Measurements from ENCODE around the gene FIS1. TPM values are rescaled to one million over a fixed set of nuclear protein-coding genes. Genes with fewer than 3 reads are reported as not detected.

FIS1 gene
- polyA plus RNA-seq, 1 of the 3 experiments (the other 2 are of a cell fraction): 1,313 TPM

DNA sequence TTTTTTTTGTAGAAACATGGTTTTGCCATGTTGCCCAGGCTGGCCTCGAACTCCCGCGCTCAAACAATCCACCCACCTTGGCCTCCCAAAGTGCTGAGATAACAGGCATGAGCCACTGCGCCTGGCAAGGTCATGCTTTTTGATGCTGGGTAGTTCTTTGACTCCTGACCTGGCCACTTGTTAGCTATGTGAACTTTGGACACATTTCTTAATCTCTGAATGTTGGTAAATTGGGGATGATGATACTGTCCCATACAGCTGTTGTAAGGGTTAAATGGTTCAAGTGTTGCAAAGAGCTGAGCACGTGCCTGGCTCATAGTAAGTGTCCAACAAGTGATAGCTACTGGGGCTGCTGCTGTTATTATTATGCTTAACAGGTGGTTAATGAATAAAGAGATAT lies 24.6 kb downstream of the FIS1 start:
- Histone ChIP-seq H3K79me2 (ENCODE audit: insufficient read depth) (peaks cover 64% of the 10 kb centered on the region), H3K36me3 (replicated peaks in 1 of 2; ENCODE audit: control insufficient read depth in 1 of 2, insufficient read depth in 2 of 2, low read length in 1 of 2) (peaks cover 21 to 27% of the 10 kb centered on the region in 2 experiments), H3K4me1 (ENCODE audit: control insufficient read depth in 1 of 2, insufficient read depth in 2 of 2, low read depth in 1 of 2, low read length in 1 of 2) (peaks cover under 1 to 22% of the 10 kb centered on the region in 2 experiments; a peak in 2 of 4 replicates), H3F3A (replicated peaks; ENCODE audit: insufficient read depth) (no peaks in the 10 kb centered on the region), H3K4me2 (peak overlapping the region; percentile 95; the same call in 1 of the 2 replicates), H3K4me3 (ENCODE audit: low read depth in 2 of 2, low read length in 1 of 2) (no peak overlapping the region), H3K27ac (ENCODE audit: low read depth in 2 of 2, low read length in 1 of 2) (no peak overlapping the region), H3K9me3 (no peaks in the 10 kb centered on the region), H2AFZ (ENCODE audit: low read depth) (no peak overlapping the region), H3K9me2 (no peaks in the 10 kb centered on the region), H3K27me3 (ENCODE audit: insufficient read depth) (no peaks in the 10 kb centered on the region), H3K9ac (no peak overlapping the region), H4K20me1 (ENCODE audit: insufficient read depth) (peaks cover 7% of the 10 kb centered on the region)
- TF ChIP-seq TAF1 (IDR thresholded peaks at IDR 0.05; ENCODE audit: borderline replicate concordance, low read depth, low read length) (no peak), TCF12 (IDR thresholded peaks at IDR 0.05) (no peak), NRF1 (IDR thresholded peaks at IDR 0.05; ENCODE audit: low read depth, low read length) (no peak), SIN3A (IDR thresholded peaks at IDR 0.05; ENCODE audit: borderline replicate concordance, low read depth, low read length) (no peak), MXI1 (IDR thresholded peaks at IDR 0.05; ENCODE audit: low read depth, low read length) (no peak), RCOR1 (IDR thresholded peaks at IDR 0.05; ENCODE audit: low read length) (no peak), EZH2phosphoT487 (IDR thresholded peaks at IDR 0.05; ENCODE audit: borderline replicate concordance, low read depth) (no peak), TEAD4 (IDR thresholded peaks at IDR 0.05; ENCODE audit: borderline replicate concordance, insufficient read depth) (no peak), FOXM1 (IDR thresholded peaks at IDR 0.05; ENCODE audit: low read depth) (no peak), SMC3 (IDR thresholded peaks at IDR 0.05; ENCODE audit: low read depth, low read length) (no peak), POLR2AphosphoS5 (IDR thresholded peaks at IDR 0.05; ENCODE audit: low read depth, low read length) (no peak), FOXJ3 (CRISPR knock-in tag; IDR thresholded peaks at IDR 0.05) (no peak)
- TF ChIP-seq, protein P1, sequence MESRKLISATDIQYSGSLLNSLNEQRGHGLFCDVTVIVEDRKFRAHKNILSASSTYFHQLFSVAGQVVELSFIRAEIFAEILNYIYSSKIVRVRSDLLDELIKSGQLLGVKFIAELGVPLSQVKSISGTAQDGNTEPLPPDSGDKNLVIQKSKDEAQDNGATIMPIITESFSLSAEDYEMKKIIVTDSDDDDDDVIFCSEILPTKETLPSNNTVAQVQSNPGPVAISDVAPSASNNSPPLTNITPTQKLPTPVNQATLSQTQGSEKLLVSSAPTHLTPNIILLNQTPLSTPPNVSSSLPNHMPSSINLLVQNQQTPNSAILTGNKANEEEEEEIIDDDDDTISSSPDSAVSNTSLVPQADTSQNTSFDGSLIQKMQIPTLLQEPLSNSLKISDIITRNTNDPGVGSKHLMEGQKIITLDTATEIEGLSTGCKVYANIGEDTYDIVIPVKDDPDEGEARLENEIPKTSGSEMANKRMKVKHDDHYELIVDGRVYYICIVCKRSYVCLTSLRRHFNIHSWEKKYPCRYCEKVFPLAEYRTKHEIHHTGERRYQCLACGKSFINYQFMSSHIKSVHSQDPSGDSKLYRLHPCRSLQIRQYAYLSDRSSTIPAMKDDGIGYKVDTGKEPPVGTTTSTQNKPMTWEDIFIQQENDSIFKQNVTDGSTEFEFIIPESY (IDR thresholded peaks at IDR 0.05; ENCODE audit: borderline replicate concordance, low read depth): no peak
- TF ChIP-seq, protein P2, sequence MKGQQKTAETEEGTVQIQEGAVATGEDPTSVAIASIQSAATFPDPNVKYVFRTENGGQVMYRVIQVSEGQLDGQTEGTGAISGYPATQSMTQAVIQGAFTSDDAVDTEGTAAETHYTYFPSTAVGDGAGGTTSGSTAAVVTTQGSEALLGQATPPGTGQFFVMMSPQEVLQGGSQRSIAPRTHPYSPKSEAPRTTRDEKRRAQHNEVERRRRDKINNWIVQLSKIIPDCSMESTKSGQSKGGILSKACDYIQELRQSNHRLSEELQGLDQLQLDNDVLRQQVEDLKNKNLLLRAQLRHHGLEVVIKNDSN (IDR thresholded peaks at IDR 0.05; ENCODE audit: borderline replicate concordance, low read depth): no peak
- 86% methylated on average over 5 of the region's 5 CpGs for WGBS (ENCODE audit: low lambda C conversion rate)
- ChIA-PET CTCF (interaction anchor here (0.8 to 1.7 kb wide), 4 partner anchors 23 to 70 kb away, joined by 3 to 10 read pairs (median 4); no protein-coding TSS in a partner anchor), POLR2A (interaction anchor here (1.1 kb wide), 1 partner anchor 18 kb away, joined by 3 read pairs; the partner anchor contains the start of gene CLDN15)
- no peak for DNase-seq

Data from SK-N-SH (cell line).